GM19351 (cell line): ENCODE measurements around the gene PCDHGA1.

Experiments used
- ATAC-seq: cut with Tn5 transposase; IDR thresholded peaks from one replicate; pipeline ENCODE4 v1.9.1; 2021; ENCODE audit warnings: mild to moderate bottlenecking, moderate library complexity; ENCODE audit not compliant: unreplicated experiment

Gene PCDHGA1

DNA sequence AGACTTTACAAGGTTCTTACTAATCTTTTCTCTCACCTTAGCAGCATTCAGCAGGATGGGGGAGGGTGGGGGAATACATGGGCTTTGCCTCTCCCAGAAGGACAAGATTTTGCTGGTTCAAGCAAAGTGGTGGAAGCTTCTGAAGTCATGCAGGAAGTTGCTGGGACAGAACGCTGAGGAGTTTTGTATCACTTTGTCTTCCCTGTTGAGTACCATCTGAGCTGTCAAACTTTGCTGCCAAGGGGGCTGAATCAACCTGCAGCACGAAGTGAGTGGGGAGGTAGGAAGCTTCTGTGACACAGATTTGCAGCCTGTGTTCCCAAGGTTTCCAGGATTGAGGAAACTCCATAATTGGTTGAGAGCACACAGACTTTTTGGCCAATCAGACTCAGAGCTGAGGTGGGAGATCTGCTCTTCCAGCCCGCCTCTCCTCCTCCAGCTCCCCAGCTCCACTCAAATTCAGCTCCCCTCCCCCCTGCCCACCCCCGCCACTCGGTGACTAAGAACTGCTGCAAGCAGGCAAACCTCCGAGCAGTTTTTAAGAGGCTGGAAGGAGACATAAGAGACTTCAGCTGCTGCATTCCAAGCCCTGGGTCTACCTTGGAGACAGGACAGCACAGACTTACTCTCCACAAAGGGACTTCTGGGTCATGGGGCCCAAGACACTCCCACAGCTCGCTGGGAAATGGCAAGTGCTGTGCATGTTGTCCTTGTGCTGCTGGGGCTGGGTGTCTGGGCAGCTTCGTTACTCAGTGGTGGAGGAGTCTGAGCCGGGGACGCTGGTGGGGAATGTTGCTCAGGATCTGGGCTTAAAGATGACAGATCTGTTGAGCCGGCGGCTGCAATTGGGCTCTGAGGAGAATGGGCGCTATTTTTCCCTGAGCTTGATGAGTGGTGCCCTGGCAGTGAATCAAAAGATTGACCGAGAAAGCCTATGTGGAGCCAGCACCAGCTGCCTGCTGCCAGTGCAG, 158.6 kb downstream of the PCDHGA1 start, which contains the start of gene PCDHGC5:
Gene PCDHGC5, plus strand, starts transcription at position 491 of the 971 bp plus-strand sequence. Its CDS starts 160 bp downstream, at position 651.
- no peak for ATAC-seq

DNA sequence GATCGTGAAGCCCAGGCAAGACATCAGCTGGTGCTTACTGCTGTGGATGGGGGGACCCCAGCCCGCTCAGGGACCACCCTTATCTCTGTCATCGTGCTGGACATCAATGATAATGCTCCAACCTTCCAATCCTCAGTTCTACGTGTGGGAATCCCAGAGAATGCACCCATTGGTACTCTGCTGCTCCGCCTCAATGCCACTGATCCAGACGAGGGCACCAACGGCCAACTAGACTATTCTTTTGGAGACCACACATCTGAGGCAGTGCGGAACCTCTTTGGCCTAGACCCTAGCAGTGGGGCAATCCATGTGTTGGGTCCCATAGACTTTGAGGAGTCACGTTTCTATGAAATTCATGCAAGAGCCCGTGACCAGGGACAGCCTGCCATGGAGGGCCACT, 159.5 kb downstream of the PCDHGA1 start:
- ATAC-seq = no peak

DNA sequence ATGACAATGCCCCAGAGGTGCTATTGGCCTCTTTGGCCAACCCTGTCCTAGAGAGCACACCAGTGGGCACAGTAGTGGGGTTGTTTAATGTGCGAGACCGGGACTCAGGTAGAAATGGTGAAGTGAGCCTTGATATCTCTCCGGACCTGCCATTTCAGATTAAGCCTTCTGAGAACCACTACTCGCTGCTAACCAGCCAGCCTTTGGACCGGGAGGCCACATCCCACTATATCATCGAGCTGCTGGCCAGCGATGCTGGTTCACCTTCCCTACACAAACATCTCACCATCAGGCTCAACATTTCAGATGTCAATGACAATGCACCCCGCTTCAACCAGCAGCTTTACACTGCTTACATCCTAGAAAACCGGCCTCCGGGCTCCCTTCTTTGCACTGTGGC, 160.0 kb downstream of the PCDHGA1 start:
- no peak for ATAC-seq

DNA sequence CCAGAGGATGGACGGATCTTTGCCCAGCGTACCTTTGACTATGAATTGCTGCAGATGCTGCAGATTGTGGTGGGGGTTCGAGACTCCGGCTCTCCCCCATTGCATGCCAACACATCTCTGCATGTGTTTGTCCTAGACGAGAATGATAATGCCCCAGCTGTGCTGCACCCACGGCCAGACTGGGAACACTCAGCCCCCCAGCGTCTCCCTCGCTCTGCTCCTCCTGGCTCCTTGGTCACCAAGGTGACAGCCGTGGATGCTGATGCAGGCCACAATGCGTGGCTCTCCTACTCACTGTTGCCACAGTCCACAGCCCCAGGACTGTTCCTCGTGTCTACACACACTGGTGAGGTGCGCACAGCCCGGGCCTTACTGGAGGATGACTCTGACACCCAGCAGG, 160.5 kb downstream of the PCDHGA1 start:
- ATAC-seq = no peak

DNA sequence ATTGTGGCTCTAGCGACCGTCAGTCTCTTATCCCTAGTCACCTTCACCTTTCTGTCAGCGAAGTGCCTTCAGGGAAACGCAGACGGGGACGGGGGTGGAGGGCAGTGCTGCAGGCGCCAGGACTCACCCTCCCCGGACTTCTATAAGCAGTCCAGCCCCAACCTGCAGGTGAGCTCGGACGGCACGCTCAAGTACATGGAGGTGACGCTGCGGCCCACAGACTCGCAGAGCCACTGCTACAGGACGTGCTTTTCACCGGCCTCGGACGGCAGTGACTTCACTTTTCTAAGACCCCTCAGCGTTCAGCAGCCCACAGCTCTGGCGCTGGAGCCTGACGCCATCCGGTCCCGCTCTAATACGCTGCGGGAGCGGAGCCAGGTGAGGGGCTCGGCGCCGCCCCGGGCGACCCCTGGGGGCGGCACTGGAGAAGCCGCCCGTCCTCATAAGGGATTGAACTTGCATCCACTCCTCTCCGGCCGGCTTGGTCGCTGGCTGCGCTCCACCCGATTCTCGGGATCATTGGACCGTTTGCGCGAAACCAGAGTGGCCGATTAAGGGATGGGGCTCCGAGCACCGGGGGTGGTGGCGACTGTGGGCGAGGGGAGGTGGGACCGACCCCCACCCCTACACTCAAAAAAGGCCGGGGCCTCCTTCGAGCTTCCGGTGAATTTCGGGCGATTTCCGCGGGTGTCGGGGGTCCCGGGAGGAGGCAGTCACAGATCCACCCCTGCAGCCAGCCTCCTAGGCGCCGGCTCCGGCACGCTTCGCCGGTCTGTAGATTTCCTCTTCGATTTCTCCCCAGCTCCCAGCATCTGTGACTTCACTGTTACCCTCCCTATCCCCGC, 161.2 kb downstream of the PCDHGA1 start:
- ATAC-seq = peak; percentile 12

DNA sequence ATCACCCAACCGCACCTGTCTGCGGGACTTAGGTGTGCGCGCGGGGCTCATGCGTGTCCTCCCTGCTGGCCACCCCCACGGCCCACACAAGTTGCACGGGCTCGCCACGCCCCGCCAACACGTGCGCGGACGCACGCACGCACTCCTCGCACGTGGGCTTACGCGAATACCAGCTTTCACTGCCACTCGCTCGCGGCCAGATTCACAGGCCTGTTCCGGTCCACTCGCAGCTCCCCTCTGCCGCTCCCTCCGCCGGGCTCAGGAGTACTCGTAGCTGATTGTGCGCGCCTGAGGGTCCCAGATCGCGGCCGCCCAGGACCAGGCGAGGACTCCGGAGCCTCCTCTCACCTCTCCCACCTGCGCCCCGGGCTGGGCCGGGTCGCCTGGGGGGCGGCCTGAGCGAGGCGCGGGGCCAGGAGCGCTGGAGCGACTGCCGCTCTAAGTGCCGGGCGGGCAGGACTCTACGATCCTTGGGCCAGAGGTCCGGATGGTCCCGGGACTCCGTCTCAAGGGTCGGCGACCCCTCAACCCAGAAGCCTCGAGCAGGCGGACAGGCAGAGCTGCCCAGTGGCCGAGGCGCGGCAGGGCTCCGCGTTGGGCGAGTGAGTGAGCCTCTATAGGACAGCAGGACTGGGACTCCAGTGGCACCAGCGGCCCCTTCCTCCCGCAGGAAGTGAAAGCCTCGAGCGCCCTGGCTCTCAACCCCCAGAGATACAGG, 162.0 kb downstream of the PCDHGA1 start:
- peak; percentile 64 for ATAC-seq

DNA sequence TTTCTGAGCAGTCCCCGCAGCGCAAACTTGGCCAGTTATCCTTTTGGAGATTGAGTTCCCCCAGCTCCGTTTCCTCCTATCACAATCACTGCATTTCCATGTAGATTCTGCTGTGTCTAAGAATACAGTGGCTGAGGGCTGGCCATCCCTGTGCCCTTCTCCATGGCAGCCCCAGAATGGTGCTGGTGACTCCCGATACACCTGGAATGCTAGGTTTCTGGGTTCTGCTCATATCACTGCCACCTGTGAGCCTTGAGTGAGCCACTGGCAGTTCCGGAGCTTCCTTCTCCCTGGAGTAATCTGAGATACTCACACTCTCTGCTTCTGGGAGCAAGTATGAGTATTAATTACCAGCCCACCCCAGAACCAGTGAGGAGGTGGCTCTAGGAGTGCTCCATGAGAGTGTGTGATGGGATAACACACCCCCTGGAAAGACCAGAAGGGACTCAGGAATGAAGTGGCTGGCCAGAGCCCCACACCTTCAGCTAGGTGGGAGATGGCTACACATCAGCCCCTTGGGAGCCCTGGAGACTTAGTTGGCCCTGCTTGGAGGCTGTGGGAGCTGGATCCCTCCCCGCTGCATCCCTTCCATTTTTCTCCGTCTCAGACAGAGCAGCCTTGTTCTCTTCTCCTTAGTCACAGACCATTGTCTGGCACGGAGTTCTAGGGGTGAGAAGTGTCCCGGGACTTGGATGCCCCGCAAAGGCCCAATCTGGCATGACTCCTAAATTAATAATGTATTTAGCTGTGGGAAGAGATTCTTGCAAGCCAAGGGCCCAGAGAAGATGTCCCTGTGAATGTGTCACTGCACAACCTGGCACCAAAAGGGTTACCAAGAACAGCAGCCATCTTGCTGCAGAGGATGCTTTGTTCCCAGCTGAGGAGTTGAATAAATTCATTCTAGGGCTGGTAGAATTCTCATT, 163.4 kb downstream of the PCDHGA1 start:
- no peak for ATAC-seq

DNA sequence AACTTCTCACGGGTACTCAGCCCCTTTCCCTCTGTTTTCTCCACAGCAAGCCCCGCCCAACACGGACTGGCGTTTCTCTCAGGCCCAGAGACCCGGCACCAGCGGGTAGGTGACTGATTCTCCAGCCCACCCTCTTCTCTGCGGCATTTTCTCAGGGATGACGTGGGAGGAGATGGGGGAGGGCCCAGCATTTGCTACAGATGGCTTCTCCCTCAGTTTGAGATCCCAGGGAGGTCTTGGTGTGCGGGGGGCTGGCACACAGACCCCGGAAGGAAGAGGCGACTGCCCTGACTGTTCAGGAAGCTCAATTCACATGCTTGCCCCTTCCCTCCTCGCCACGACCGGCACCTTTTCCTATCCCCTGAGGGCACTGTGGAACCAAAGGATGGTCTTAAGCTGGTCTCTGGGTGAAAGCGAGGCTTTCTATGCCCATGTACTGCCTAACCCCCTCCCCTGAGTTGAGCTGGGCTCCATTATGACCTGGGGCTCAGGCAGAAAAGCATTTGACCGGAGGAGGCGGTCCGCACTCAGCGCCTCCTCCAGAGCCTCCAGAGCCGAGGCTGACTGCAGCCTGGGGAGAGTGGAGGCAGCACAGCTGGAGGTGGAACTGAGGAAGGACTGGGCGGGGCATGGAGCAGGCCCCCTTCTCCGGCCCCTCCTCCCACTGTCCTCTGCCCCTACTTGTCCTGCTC, 164.6 kb downstream of the PCDHGA1 start:
- no peak for ATAC-seq

DNA sequence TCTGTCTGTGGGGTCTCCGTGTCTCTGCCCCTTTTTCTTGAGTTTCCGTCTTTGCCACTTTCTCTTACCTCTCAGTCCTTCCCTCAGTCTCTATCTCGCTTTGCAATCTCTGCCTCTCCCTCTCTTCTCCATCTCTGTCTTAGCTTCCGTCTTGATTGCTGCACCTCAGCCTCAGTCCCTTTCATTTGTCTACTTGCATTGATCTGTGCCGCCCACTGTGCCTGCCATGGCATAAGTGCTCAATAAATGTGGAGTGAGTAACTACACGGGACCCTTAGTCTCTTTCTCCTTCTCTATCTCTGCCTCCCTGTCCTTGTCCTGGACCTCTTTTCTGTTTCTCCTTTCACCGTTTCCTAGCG, 165.1 kb downstream of the PCDHGA1 start:
- no peak for ATAC-seq

DNA sequence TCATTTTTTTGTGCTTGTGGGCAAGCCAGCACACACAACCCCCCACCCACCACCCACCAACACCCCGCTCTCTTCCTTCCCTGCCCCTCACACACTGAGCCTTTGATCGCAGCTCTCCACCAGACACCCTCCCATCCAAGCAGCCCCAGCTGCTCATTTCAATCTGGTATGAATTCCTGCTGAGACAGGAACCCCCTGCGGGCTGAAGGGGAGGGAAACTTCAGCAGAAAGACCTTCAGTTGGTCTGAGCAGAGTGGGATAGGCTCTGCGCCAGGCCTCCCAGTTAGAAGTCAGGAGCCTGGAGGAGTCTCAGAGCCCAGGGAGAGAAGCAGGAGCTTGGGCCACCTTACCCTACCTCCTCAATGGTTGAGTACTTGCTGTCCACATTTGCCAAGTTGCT, 165.7 kb downstream of the PCDHGA1 start:
- ATAC-seq = no peak

DNA sequence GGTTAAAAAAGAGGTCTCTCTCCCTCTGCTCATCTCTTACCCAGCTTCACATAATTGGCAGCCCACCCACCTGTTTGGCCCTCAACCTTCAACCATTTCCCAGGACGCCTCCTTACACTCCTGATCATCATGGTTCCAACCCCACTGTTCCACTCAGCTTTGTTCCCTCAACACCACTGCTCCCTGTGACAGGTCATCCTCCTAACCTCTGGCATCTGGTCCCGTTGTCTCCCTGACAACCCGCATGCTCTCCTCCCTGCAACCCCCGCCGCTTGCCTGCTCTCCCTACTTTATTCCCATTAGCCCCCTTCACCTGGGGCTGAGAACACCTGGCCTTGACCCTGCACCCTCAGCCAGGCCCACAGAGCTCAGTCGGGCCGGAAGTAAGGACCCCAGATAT, 171.4 kb downstream of the PCDHGA1 start:
- no peak for ATAC-seq

DNA sequence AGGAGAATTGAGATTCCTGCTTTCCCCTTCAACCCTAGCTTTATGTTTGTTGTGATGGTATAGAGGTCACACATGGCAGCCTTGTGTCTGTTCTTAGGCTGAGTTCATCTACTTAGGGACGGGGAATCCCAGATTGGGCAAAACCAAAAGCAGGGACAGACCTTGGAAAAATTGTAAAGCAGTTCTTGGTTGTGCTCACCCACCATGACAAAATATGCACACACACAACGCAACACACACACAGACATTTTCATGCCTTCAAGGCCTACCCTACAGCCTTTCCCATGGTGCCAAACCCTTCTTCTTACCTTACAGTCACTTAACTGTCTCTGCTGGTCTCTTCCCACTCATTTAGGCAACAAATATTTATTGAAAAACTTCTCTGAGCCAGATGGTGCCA, 173.4 kb downstream of the PCDHGA1 start:
- ATAC-seq = no peak

DNA sequence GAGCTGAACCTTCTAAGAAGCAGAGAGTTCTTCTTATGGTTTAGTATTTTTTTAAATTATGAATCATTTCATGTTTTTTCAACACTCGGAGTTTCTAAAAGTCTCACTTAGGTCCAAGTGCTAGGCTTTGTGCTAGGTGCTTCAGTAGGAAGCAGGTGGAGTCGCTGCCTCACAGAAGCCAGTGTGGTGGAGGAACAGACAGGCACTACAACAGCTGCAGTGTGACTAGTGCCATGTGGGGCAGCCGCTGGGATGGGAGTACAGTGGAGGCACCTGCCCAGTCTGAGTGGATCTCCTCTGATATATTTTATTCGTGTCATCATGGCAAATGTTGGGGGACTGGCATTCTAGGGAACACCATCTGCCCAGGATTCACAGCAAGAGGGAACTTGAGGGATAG, 173.9 kb downstream of the PCDHGA1 start:
- ATAC-seq = no peak

DNA sequence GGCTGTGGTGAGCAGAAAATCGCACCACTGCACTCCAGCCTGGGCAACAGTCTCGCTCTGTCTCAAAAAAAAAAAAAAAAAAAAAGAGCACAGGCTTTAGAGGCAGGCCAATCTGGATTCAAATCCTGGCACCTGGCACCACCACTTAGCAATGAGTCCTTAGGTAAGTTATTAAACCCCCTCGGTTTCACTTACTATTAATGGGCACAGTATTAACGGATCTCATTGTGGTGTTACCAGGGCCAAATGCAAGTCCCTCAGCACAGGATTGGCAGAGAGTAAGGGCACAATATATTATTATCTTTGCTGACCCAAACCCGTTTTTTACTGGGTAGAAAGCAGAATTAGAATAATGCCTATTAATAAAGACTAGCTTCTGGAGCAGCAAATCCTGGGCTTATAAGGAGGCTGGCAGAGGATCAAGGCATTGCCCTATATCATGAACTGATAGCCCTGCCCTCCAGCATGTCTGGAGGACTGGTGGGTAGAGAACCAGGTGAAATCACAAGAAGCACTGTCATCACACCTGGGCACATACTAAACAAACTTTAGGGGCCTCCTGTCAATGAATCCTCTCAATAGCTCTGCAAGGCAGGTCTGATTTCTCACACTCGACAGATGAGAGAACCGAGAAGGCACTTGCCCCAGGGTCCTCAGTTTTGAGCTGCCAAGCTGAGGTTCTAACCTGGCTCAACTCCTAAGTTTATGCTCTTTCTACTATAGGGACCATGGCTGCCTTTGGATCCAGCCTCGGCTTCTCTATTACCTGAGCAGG, 176.3 kb downstream of the PCDHGA1 start:
- no peak for ATAC-seq

DNA sequence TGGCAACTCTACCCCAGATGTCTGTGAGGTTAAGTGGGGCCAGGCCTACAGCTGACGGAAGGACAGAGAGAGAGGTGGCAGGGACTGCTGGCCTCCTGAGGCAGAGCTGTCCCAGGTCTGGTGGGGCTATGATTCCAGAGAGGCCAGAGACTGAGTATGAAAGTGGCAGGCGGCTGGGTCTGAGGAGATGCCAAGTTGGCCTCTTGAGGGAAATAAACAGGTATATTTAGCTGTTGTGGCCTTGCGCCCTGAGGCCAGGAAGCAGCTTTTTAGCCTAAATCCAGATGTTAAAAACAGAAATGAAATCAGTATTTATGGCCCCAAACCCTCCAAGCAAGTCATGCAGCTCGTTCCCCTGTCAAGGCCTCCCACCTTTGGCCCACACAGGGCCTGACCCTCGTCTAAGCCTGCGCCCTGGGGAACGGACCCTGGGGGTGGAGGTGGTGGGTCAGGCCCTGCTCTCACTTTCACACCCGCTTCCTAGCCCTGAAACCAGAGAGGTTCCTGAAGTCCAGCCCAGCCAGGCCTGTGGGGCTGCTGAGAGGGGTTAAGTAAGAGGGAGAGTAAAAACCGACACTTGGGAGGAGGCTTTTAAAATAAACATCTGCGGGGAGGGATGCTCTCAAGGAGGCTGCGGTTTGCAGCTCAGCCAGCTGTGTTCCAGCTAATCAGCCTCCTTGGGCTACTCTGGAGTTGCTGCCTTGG, 177.2 kb downstream of the PCDHGA1 start:
- ATAC-seq = peak; percentile 33

DNA sequence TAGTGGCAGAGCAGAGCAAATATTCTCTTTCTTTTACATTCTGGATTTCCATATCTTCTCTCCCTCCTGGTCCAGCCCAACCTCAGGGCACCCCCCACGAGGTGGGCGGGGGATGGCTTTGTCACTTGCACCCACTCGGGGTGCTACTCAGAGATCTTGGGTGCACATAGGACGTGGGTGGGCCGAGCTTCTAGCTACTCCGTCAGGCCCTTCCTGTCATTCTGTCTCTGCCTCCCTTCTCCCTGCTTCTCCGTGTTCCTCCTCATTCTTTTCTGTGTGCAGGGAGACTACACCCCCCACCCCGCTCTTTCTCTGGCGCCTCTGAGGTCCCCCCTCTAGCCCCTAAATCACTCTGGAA, 178.1 kb downstream of the PCDHGA1 start:
- no peak for ATAC-seq

DNA sequence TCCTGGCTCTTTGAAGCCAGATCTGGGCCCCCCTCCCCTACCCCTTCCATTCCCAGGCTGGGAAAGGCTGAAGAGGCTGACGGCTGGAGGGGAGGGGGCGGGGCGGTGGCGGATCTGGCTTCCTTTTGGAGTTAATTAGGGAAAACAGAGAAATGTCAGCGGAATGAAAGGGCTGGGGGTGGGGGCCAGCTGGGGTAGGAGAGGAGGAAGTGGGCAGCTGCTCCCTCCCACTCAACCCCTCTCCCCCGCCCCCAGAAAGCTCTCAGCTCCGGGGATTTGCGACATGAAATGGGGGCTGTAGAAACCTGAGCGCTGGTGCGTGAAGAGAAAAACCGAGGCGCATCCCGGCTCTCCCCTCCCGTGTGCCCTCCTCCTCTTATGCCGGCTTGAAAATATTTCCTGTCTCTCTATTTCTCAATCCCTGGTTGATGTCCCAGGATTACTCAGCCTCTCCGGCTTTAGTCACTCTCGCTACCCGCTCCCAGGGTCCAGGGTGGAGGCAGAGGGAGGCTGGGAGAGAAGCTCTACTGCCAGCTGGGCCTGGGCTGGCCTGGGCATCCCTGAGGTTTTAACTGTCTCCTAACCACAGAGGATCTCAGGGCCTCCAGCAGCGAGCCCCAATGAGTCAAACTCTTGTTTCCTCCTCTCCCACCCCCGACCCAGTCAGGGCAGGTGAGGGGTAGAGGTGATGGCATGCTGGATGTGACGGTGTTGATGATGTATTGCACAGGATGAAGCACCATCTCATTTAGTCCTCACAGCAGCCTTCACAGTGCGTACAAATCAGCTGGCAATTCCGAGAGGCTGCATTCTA, 178.7 kb downstream of the PCDHGA1 start:
- no peak for ATAC-seq
